ENCODE data around the gene TNFRSF21.
"Not testable (repeated sequence)": the region's sequence is repeated elsewhere in the genome, so short reads cannot be mapped to it uniquely, and the experiment has no call there.

Gene TNFRSF21

DNA sequence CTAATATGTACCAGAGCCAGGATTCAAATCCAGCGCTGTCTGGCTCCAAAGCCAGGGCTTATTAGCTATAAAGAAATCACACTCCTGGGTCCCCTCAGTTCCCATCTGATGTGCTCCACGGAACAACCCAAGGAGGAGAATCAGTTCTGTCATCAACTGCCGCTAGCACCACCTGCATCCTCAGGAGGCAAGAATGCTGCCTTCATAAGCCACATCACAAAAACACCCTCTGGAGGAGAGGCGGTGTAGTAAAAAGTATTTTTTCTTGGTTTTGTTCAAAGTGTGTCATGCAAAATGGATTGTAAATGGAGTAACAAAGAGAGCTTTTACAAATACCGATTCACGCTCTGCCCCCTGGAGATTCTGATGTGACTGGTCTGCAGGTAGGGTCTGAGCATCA is 57.1 kb downstream of the TNFRSF21 start:
- no peak for DNase-seq (ENCODE audit: low spot score)

DNA sequence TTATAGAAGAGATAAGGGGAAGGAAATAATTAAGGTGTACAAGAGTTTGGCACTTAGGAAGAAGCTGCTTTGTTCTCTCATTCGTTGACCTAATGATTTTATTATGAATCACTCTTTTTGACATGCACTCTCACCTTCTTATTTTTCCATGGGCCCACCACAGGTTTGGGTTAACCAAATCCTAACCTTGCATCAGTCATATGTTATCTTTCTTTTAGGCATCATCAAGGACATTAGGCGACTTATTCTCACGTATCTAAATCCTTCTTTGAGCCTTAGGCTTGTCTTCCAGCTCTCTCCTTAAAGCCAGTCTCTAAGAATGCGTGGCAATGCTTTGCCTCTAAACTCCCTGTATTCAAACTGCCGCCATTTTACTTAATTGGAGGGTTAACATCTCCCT is 58.3 kb downstream of the TNFRSF21 start:
- DNase-seq (ENCODE audit: low spot score): no peak

DNA sequence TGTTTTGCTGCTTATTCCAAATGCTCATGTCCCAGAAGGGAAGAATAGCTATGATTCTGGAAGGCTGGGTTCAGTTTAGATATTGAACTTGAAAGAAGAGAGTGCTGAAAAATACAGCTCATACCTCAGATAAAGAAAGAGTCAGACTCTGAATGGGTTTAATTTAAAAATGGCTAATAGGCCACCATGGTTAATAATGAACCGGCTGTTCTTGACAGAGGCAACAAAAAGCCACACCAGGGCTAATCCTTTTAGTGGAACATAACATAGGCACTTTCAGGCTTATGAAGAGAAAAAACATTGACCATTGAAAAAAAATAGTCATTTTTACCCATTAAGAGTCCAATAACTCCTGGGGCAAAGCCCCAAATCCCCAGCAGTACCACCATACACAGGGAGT is 59.4 kb downstream of the TNFRSF21 start:
- DNase-seq (ENCODE audit: low spot score): no peak

DNA sequence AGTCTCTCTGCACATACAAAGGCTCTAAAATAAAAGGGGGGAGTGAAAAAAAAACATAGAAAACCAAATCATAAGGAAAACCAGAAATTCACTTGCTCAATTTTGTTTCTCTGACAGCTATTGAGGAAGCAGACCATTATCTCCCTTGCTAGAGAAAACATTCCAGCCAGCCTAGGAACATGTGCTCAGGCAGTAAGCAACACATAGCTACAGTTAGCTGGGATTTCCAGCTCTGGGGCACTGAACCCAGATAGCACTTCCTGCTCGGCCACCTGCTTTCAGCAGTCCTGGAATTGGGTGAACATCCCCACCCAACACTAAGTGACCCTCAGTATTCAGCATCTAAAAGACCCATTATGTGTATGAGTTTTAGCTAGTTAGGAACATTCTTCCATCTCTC is 61.3 kb downstream of the TNFRSF21 start:
- DNase-seq (ENCODE audit: low spot score): no peak

DNA sequence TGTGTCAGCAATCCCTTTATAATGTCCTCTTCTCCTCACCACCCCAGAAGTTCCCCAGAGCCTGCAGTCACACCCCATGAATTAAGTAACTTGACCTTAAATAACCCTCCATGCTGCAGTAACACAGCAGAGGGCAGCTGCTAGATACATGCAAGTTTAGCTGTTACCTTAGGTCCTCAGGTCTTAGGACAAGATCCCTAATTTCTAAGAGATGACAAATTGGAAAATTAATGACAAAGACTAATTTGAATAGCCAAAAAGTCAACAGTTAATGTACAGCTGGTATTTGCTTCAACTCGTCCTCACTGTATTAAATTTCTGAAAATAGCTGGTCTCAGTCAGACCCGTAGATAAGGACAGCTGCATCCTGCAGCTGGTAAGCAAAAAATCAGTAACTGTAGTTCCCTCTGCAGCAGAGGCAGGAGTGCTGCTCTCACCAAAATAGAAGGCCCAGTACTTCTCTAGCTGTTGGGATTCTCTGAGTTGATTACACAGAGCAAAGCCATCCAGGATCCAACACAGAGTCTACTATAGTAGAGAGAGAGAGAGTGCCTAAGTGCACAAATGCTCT is 62.4 kb downstream of the TNFRSF21 start:
- no peak for DNase-seq (ENCODE audit: low spot score)

DNA sequence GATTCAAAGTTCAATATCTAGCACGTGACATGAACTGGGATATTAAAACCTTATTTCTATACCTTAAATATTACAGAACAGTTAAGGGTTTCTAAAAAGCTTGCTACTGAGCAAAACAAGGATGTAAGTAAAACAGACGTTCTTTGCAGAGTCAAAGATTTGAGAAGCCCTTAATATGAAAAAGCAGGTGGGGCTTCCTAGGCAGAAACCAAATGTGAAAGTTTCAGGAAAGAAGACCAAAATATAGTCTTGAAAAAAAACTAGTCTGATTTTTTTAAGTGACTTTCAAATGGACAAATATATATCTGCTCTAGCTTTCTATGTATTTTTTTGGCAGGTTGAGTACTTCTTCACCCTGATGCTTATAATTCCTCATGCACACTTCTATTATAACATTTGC is 63.2 kb downstream of the TNFRSF21 start:
- DNase-seq (ENCODE audit: low spot score): no peak

DNA sequence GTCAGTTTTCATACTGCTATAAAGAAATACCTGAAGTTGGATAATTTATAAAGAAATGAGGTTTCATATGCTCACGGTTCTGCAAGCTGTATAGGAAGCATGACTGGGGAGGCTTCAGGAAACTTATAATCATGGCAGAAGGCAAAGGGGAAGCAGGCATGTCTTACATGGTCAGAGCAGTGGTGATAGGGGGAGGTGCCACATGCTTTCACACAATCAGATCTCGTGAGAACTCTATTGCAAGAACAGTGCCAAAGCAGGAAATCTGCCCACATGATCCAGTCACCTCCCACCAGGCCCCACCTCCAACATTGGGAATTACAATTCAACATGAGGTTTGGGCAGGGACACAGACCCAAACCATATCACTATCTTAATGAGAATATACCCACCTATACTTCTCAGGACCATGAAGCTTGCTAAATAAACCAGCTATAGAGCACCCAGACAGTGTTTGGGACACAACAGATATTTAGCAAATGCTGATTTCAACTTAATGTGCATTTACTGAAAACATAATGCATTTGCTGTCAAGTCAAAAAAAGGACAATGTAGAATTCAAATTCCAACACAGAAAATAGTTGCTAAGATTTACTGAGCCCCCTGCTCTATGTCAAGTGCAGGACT is 63.8 kb downstream of the TNFRSF21 start:
- no peak for DNase-seq (ENCODE audit: low spot score)

DNA sequence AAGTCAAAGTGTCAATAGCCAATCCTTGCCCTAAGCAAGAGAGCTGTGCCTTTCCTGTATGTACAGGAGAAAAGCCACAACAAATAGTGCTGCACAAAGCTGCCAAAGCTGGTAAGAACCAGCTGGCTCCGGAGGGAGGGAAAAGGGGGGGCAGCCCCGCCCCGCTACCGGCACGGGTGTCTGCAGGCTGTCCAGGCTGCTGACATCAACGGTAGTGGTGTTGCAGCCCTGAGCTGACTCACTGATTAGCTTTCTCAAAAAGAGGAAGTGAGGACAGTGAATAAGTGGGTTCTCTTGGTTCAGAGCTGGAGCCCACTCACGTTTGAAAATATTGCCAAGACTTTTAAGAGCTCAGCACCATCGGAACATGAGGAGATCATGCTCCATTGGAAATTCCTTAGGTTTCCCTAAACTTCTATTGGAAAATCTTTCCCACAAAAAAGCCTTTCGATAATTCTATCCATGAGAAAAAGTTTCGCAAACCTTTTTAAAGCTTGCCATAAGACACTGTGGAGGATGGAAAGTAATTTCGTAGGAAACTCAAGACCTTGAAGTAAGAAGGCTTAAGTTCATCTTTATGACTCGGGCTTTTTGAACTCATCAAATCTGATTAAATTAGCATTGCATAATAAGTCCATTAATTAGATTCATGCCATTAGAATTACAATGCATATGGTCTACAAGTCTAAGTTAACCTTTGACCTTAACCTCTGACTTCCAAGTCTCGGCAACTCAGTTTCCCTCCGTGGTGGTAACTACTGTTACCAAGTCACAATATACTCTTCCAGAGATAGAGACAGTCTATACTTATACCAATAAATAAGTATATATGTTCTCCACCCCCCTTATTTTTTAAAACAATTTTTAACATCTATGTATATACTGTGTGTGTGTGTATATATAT is 67.0 kb downstream of the TNFRSF21 start:
- DNase-seq (ENCODE audit: low spot score): peak; percentile 73

DNA sequence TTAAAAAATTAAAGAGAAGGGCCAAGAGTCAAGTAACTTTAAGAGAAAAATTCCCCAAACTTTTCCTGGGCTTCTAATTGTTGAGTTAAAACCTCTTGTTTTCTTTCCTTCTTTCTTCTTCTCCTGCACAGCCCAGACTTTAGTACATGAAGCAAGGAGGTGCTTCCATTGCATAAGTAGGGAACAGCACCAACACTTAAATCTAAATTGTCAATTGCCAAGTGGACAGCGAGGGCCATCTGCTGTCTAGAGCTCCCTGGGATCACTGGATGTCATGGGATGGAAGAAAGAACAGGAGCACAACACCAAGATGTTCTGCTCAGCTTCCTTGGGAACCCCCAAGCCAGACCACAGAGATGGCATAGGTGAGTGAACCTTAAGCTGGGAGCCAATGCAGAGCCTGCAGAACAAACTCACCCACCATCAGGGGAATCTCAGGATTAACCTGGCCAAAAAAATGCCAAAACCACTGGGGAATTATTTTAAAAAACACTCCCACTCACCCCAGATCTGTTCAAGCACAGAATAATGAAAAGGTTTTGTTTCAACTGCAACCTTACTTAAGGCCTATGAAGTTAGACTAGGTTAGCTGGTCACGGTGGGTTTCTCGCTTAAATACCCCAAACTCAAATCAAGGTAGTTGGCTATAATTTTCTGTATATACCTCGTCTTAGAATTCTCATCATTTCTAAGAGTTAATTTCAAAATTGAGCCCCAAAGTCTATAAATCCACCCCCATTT is 67.8 kb downstream of the TNFRSF21 start:
- no peak for DNase-seq (ENCODE audit: low spot score)

DNA sequence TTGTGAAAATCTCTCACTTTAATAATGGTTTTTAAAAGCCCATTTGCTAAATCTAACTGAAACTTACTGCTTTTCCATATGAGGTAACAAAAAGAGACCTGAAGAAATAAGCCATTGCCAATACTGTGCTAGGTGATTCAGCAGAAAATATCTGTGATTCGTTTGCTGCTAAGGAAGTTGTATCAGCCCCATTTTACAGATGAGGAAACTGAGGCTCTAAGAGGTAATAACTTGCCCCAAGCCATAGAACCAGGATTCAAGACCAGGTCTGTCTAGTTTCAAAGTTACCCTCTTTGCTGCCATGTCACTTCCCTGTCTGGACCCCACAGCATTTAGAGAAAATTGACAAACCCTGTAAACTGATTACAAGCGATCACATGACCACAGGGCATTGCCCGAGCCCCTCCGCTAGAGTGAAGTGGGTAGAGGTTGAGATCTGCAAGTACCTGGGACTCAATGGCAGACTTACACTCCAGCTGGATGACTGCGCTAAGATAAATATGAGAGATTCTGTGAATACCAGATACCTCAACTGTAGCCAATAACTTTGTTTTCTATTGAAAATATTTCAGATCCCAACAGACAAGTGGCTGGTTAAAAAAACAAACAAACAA is 69.3 kb downstream of the TNFRSF21 start:
- DNase-seq (ENCODE audit: low spot score): no peak

DNA sequence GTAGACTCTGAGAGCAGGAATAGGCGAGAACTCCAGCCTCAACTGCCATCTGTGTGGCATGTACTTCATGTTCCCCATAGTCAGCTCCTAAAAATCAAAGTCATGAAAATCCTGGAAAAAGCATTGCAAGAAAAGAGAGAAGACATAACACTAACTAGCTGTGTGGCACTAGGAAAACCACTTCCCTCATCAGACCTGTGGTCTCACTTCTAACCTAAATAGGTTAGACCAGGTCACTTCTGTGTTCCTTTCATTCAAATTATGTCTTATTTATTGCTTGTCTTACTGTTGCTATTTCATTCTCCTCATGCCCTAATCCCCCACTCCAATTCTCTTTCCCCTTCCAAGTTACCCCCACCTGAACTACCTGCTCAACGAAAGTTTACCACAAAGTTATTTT is 70.2 kb downstream of the TNFRSF21 start:
- DNase-seq (ENCODE audit: low spot score): no peak

DNA sequence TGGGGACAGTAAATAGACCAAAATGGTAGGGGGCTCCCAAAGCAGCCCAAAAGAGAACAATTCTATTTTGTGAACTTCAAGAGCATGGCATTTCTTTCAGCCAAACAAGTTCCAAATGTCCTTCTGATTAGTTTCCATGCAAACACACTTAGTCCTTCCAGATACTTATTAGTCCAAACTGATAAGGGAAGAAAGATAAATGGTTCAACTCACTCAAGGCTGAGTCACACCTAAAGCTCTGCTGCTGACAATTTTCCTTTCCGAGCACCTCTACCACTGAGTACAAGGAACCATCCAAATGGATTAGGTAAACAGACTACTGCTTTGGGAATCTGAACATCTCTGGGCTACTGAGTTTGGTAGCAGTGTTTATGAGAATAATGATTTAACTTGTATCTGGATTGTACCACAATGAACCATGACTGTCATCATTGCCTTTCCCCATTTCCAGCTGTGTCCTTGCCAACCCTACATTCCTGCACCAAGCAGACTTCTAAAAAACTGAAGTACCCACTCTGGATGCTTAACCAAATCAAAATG is 71.2 kb downstream of the TNFRSF21 start:
- no peak for DNase-seq (ENCODE audit: low spot score)

DNA sequence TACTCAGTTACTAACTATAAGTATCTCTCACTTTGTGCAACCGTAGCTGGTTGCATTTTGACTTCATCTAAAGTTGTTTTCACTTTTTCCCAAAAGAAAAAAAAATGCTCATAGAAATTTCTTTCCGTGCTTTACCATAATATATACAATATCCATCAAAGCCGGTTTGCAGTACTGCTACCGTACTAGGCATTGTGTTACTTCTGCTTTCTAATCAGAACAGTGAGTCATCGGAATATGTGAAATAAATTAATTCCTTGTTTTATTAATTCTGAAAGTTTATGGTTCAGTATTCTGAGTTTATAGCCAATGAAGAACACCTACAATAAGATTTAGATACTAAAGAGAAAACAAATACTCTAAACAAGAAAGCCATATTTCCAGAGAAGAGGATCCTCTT is 72.5 kb downstream of the TNFRSF21 start:
- no peak for DNase-seq (ENCODE audit: low spot score)

DNA sequence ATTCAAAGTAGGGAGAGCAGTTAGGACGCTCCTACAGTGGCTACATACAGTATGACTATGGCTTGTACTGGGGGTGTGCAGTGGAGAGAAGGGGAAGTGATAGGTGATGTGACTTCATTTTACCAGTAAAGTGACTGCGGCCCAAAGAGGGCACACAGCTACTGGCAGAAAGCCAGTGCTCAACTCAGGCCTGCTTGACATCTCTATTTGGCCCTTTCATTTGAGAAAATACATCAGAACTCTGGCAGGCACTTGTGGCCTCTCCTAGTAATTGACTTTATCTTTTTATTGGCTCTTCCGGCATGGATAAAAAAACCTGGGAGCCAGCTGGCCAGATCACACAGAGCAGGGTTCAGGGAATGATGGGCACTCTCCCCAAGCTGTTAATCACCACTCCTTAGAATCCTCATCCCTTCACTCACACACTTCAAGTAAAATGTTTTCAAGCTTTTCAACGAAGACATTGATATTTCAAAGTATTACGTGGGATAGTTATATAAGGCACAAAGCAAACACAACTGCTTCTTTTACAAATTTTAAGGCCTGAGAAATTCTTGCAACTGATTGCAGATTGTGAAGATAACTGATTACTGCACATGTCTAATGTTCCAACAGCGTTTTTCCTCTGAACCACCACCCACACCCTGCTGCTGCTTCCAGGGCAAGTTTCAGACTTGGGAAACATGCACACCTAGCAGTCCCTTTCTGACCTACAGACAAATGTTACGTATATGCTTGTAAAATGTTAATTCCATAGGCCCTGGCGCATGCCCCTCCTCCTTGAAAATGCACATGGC is 73.5 kb downstream of the TNFRSF21 start:
- DNase-seq (ENCODE audit: low spot score): no peak

DNA sequence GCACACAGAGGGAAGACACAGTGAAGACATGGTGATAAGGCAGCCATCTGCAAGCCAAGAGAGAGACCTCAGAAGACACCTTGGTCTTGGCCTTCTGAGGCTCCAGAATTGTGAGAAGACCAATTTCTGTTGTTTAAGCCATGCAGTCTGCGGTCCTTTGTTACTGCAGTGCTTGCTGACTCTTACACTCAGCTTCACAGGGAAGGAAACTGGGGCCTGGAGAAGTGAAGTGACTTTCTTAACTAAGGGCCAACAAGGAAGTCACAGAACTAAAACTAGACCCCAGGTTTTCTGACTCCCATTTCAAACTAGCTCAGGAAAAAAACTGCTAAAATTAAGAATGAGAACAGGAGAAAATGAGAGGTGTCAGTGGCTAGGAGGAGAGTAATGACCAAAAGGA is 74.3 kb downstream of the TNFRSF21 start:
- DNase-seq (ENCODE audit: low spot score): no peak

DNA sequence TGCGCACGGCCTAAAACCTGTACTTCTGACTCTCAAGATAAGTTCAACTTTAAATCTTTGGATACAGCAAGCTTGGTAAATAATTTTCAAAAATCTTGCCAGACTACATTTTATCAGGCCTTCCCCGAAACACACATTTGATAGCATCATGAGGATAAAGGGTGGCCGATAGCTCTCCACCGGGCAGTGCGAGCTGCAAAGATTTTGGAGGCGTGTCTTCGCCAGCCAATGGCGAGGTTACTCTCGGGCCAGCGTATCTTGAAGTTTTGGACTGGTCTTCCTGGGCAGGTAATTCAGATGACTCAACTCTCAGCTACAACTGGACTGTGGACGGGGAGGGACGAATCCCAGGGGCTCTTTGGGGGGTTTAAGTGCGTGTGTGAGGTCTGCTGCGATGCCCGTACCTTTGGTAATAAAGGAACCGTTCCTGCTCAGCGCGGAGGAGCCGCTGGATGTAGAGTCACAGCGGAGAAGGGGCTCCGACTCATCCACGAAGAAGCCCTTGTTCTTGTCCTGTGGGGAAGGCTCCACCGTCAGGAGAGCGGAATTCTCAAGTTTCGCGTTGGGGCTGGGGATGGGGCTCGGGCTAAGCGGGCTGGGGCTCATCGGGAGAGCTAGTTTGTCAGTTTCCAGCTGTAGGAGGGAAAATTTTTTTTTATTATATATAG is 75.3 kb downstream of the TNFRSF21 start:
- DNase-seq (ENCODE audit: low spot score): no peak

DNA sequence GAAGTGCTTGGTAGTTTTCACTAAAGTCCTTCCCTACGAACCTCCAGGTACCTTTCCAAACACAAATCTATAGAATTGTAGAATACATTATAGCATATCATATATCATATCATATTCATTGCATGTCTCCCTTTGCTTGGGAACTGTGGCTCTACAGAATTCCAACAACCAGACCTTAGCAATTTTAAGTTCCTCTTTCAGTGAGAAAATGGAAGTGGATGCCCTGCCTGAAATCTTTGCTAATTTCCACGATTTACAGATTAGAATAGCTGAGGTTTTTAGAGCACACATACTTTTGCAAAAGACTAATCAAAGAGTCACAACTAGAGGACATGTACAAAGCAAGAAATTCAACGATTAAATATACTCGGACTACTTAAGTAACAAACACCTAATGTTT is 78.6 kb downstream of the TNFRSF21 start:
- no peak for DNase-seq (ENCODE audit: low spot score)

DNA sequence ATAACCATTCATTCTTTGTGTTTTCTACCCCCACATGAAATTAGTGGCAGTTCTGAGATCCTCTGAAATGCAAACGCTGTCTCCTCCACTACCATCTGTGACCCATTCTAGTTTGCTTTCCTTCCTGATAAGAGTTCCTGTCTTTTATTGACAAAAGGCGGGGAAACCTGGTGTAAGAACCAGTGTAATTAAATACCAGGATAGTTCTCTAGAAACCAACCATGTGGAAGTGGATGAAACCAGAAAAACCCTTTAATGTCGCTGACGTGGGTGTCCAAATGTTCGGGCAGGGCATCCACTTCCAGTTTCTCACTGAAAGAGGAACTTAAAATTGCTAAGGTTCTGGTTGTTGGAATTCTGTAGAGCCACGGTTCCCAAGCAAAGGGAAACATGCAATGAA is 79.1 kb downstream of the TNFRSF21 start:
- DNase-seq (ENCODE audit: low spot score): no peak

DNA sequence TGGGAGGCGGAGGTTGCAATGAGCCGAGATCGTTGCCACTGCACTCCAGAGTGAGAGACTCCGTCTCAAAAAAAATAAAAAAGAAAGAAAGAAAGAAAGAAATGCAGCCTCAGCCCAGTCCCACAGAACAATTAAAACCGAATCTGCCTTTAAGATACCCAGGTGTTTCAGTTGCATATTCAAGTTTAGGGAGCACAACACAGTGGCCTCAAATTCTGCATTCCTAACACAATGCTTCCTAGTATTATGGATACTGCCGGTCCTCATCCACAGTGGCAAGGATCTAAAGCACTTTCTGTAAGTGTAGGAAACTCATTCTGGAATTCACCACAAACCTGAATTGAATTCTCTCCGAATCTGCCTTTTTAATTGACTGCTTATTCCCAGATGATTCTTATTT is 80.5 kb downstream of the TNFRSF21 start:
- no peak for DNase-seq (ENCODE audit: low spot score)

DNA sequence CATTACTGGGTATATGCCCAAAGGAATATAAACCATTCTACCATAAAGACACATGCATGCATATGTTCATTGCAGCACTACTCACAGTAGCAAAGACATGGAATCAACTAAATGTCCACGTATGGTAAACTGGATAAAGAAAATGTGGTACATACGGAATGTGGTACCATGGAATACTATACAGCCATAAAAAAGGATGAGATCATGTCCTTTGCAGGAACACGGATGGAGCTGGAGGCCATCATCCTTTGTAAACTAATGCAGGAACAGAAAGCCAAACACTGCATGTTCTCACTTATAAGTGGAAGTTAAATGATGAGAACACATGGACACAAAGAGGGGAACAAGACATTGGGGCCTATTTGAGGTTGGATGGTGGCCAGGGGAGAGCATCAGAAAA is 81.6 kb downstream of the TNFRSF21 start:
- not testable (repeated sequence) for DNase-seq (ENCODE audit: low spot score)

Data from globus pallidus (tissue), 1 donor.